Natural killer cell (primary cell): ENCODE data around the gene AGO3. TPM values are rescaled to one million over a fixed set of nuclear protein-coding genes. Genes with fewer than 3 reads are reported as not detected.

Experiments used
- ATAC-seq, 3 donors: fragments of 150-1000 bp in 2 of 3; fragments of 200-7000 bp in 1 of 3; cut with Tn5 transposase; 1 replicate in 1 of 3; 2 replicates in 2 of 3; pipeline ENCODE4 v1.10.0; 2021; ENCODE audit warnings: mild to moderate bottlenecking in 2 of 3, moderate library complexity in 2 of 3
- DNase-seq, 2 donors: peaks; one replicate each; pipeline versions ENCODE4 v3.0.0 to v3.0.0-alpha.2; 2013 to 2021; ENCODE audit warnings: mixed read lengths in 1 of 2
- H3K27ac ChIP-seq: one replicate; pipeline ENCODE4 v1.5.1; 2013; ENCODE audit warnings: mild to moderate bottlenecking, low read length
- H3K27me3 ChIP-seq: one replicate; pipeline ENCODE4 v1.6.1; 2013; ENCODE audit warnings: low read length; ENCODE audit not compliant: control insufficient read depth, insufficient read depth
- H3K36me3 ChIP-seq: one replicate; pipeline ENCODE4 v1.6.1; 2013; ENCODE audit warnings: low read length; ENCODE audit not compliant: control insufficient read depth, insufficient read depth
- H3K4me1 ChIP-seq: one replicate; pipeline ENCODE4 v1.6.1; 2013; ENCODE audit warnings: low read length; ENCODE audit not compliant: control insufficient read depth, insufficient read depth
- H3K4me3 ChIP-seq: one replicate; pipeline ENCODE4 v1.5.1; 2013; ENCODE audit warnings: low read length
- H3K9me3 ChIP-seq: one replicate; pipeline ENCODE4 v1.6.1; 2013; ENCODE audit warnings: low read length; ENCODE audit not compliant: control insufficient read depth, insufficient read depth
- H3K27ac Mint-ChIP-seq, 2 donors: one replicate each; pipeline ENCODE4 v1.8.0; 2022; ENCODE audit warnings: mild to moderate bottlenecking in 2 of 2, mixed read lengths in 2 of 2, moderate library complexity in 1 of 2
- H3K27me3 Mint-ChIP-seq, 2 donors: one replicate each; pipeline ENCODE4 v1.8.0; 2022; ENCODE audit warnings: low read depth in 2 of 2, mixed read lengths in 2 of 2
- H3K36me3 Mint-ChIP-seq: one replicate; pipeline ENCODE4 v1.8.0; 2022; ENCODE audit warnings: mixed read lengths
- H3K4me1 Mint-ChIP-seq, 2 donors: one replicate each; pipeline ENCODE4 v1.8.0; 2022; ENCODE audit warnings: mixed read lengths in 2 of 2
- H3K4me3 Mint-ChIP-seq: one replicate; pipeline ENCODE4 v1.8.0; 2022; ENCODE audit warnings: mild to moderate bottlenecking, moderate library complexity, mixed read lengths
- H3K9me3 Mint-ChIP-seq, 2 donors: one replicate each; pipeline ENCODE4 v1.8.0; 2022; ENCODE audit warnings: mixed read lengths in 2 of 2
- WGBS: methylation state at CpG from one replicate; pipeline ENCODE4 v1.1.7; 2013; ENCODE audit warnings: missing lambda C conversion rate; ENCODE audit not compliant: insufficient coverage; 5-methylcytosine and 5-hydroxymethylcytosine counted together
- intact Hi-C: fragments of 100-400 bp; cut with micrococcal nuclease; formaldehyde crosslinking; loops from one replicate; pipeline ENCODE4 v1.14.2; 2022
- total RNA-seq, 4 donors: library from RNA; stranded (reverse); fragments of 120-200 nt in 1 of 4; gene quantifications; one replicate each; pipeline versions ENCODE4 v1.2.3 to v1.2.4, GENCODE V29; 2013 to 2022
- TF ChIP-seq, protein P1 (sequence below): fragments of 200-600 bp; IDR thresholded peaks from one replicate; pipeline ENCODE4 v1.8.0; 2022; ENCODE audit warnings: antibody characterized with exemption

Gene AGO3
- total RNA-seq, 3 donors from 2014 or later (not counting 1 experiment from before 2014, with no cell fraction given) = 36.5 to 49.6 (median 49.0) TPM

GRCh38 chr1:36031441-36031840 lies 100.5 kb downstream of the AGO3 start:
- H3K27ac Mint-ChIP-seq = no peak overlapping the region
- intact Hi-C loops = no loop called here

GRCh38 chr1:36034692-36035091 lies 103.8 kb downstream of the AGO3 start:
- ATAC-seq (peak in 1 of 3 donors; percentile 54), DNase-seq (no peak)
- H3K4me1 Mint-ChIP-seq = no peaks in the 10 kb centered on the region
- intact Hi-C loops = no loop called here
- Histone ChIP-seq H3K9me3 (no peaks in the 10 kb centered on the region), H3K36me3 (peaks cover 25% of the 10 kb centered on the region), H3K4me1 (no peaks in the 10 kb centered on the region), H3K4me3 (no peak overlapping the region), H3K27ac (no peak overlapping the region), H3K27me3 (no peaks in the 10 kb centered on the region)
- no peaks in the 10 kb centered on the region for H3K9me3 Mint-ChIP-seq
- H3K4me3 Mint-ChIP-seq = no peak overlapping the region
- peak overlapping the region in 1 of 2 donors; percentile 23 for H3K27ac Mint-ChIP-seq
- no peaks in the 10 kb centered on the region for H3K27me3 Mint-ChIP-seq
- TF ChIP-seq, protein P1, sequence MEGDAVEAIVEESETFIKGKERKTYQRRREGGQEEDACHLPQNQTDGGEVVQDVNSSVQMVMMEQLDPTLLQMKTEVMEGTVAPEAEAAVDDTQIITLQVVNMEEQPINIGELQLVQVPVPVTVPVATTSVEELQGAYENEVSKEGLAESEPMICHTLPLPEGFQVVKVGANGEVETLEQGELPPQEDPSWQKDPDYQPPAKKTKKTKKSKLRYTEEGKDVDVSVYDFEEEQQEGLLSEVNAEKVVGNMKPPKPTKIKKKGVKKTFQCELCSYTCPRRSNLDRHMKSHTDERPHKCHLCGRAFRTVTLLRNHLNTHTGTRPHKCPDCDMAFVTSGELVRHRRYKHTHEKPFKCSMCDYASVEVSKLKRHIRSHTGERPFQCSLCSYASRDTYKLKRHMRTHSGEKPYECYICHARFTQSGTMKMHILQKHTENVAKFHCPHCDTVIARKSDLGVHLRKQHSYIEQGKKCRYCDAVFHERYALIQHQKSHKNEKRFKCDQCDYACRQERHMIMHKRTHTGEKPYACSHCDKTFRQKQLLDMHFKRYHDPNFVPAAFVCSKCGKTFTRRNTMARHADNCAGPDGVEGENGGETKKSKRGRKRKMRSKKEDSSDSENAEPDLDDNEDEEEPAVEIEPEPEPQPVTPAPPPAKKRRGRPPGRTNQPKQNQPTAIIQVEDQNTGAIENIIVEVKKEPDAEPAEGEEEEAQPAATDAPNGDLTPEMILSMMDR = no peak
- H3K36me3 Mint-ChIP-seq = no peaks in the 10 kb centered on the region

More at GRCh38 chr1:36031441-36031840, 100.5 kb downstream of the AGO3 start:
- Mint-ChIP-seq H3K27me3 (no peaks in the 10 kb centered on the region), H3K36me3 (peaks cover 6% of the 10 kb centered on the region), H3K4me3 (no peak overlapping the region), H3K4me1 (no peaks in the 10 kb centered on the region), H3K9me3 (no peaks in the 10 kb centered on the region)
- TF ChIP-seq, protein P1 = no peak
- H3K27me3 ChIP-seq = no peaks in the 10 kb centered on the region
- no peaks in the 10 kb centered on the region for H3K9me3 ChIP-seq
- H3K36me3 ChIP-seq = peaks cover 30% of the 10 kb centered on the region
- WGBS = 92% methylated on average over 2 of the region's 2 CpGs
- H3K4me3 ChIP-seq = no peak overlapping the region
- no peak overlapping the region for H3K27ac ChIP-seq
- ATAC-seq (no peak), DNase-seq (no peak)
- H3K4me1 ChIP-seq = no peaks in the 10 kb centered on the region

- H3K9me3 Mint-ChIP-seq = no peaks in the 10 kb centered on the region
- H3K4me1 ChIP-seq = no peaks in the 10 kb centered on the region
- no peaks in the 10 kb centered on the region for H3K4me1 Mint-ChIP-seq
- H3K9me3 ChIP-seq = no peaks in the 10 kb centered on the region
- H3K27me3 ChIP-seq = no peaks in the 10 kb centered on the region
- peaks cover 3% of the 10 kb centered on the region for H3K36me3 Mint-ChIP-seq
- 83% methylated on average over 2 of the region's 3 CpGs for WGBS
- H3K27me3 Mint-ChIP-seq = no peaks in the 10 kb centered on the region
- intact Hi-C loops = no loop called here
- no peak overlapping the region for H3K27ac ChIP-seq
- TF ChIP-seq, protein P1 = no peak
- DNase-seq (no peak), ATAC-seq (no peak)
- H3K4me3 Mint-ChIP-seq = no peak overlapping the region
- H3K36me3 ChIP-seq = peaks cover 30% of the 10 kb centered on the region
- no peak overlapping the region for H3K4me3 ChIP-seq
- H3K27ac Mint-ChIP-seq = peak overlapping the region in 1 of 2 donors; percentile 23
These were observed 104.2 kb downstream of the AGO3 start for GRCh38 chr1:36035154-36035553.

DNA sequence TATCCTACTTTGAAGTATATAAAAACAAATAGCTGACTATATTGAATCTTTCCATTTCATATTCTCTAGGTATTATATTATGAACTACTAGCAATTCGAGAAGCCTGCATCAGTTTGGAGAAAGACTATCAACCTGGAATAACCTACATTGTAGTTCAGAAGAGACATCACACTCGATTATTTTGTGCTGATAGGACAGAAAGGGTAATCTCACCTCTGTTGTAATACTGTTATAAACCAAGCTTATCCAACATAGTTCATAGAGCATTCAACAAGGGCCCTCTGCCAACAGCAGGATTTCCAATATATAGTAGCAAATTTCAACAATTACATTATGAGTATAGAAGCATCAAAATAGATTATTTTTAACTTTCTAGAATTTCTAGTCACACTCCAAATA lies 109.3 kb downstream of the AGO3 start:
- Histone ChIP-seq H3K4me1 (no peaks in the 10 kb centered on the region), H3K36me3 (peaks cover 50% of the 10 kb centered on the region), H3K27ac (no peak overlapping the region), H3K9me3 (no peaks in the 10 kb centered on the region), H3K27me3 (no peaks in the 10 kb centered on the region), H3K4me3 (no peak overlapping the region)
- ATAC-seq (no peak), DNase-seq (no peak)
- Mint-ChIP-seq H3K4me3 (no peak overlapping the region), H3K27ac (no peak overlapping the region), H3K9me3 (no peaks in the 10 kb centered on the region), H3K36me3 (peaks cover 5% of the 10 kb centered on the region), H3K27me3 (no peaks in the 10 kb centered on the region), H3K4me1 (no peaks in the 10 kb centered on the region)
- TF ChIP-seq, protein P1 = no peak
- WGBS = 100% methylated on average over 2 of the region's 2 CpGs
- intact Hi-C loops = no loop called here
